A375 (cell line): ENCODE data around the gene ACAT1. TPM values are rescaled to one million over a fixed set of nuclear protein-coding genes. Genes with fewer than 3 reads are reported as not detected.

Experiments used
- small RNA-seq: library from RNA; depleted of rRNA; stranded (forward); fragments of <200 nt; gene quantifications from one replicate; pipeline ENCODE3, GENCODE V24; 2014
- total RNA-seq: library from RNA; depleted of rRNA; stranded (reverse); fragments of >200 nt; shearing (Covaris generic); gene quantifications from 2 replicates; pipeline ENCODE4 v1.2.3, GENCODE V29; 2014; rRNA removed

The ACAT1 gene
- total RNA-seq, result 99.5 and 129 TPM in 2 replicates

DNA sequence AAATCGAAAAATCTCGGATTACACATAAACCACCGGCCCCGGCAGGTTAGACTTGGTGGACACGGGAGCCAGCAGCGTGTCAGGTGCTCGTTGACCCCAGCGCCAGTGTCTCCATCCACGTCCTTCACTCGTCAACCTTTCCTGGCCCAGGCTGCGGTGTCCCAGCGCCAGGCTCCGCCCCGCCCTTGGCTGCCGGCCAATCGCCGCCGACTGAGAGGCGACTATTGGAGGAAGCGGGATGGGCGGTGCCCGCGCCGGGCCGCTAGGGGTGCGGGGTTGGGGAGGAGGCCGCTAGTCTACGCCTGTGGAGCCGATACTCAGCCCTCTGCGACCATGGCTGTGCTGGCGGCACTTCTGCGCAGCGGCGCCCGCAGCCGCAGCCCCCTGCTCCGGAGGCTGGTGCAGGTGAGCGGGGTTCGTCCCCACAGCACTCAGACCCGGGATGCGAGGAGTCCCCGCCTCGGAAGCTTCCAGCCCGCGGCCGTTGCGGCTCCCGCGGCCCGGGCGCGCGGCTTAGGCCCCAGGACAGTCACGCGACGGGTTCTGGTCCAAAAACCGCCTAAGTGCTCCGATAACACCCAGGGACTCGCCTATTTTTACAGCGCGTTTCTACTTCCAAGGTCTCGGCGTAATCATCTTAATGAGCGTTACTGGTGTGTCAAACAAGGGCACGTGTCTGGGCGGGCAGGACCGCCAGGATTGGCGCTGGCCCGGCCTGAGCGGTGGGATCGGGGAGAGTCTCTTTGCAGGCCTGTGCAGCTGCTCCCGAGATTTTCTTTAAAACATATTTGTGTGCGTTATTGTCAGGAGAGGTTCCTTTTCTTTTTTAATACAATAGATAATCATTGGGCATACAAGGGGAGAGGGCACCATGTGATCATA is at the start of gene ACAT1:
Gene ACAT1 (plus strand): TSS at position 294 of the 882 bp plus-strand sequence. CDS start 40 bp downstream, at position 334.

Small RNAs within 50 kb of the gene (small RNA-seq; reads per million reads assigned to genes)
- not detected for gene RF00019

Other genes starting within 250 kb of the ACAT1 start
- gene RAB39A, start 193.1 kb upstream of the ACAT1 start, total RNA-seq, result 1.1 and 2.3 TPM in 2 replicates
- gene CUL5, start 112.7 kb upstream of the ACAT1 start, total RNA-seq, result 28.7 and 31.3 TPM in 2 replicates
- gene NPAT, start 101.1 kb downstream of the ACAT1 start, total RNA-seq, result 11.9 and 12.2 TPM in 2 replicates
- 61.2 and 64.2 TPM in 2 replicates for gene ATM, start 101.5 kb downstream of the ACAT1 start, total RNA-seq